GM12892 (cell line): Measurements from ENCODE around the gene PODXL.

Experiments
- POLR2A ChIP-seq: IDR thresholded peaks from 2 replicates; pipeline ENCODE4 v1.6.1; 2011; ENCODE audit warnings: low read depth, low read length, control low read depth
- TAF1 ChIP-seq: IDR thresholded peaks from 2 replicates; pipeline ENCODE4 v1.6.1; 2011; ENCODE audit warnings: low read depth, mild to moderate bottlenecking, control low read depth, low read length, borderline replicate concordance

- TF ChIP-seq POLR2A, result no peak
- TF ChIP-seq TAF1, result no peak
These were observed 2.5 kb downstream of the PODXL start for GRCh38 chr7:131553931-131554330.
